HG03575 (cell line): ENCODE measurements around the gene CYP2R1.
A peak's percentile ranks its signal among the peaks of the same experiment; 100 is the strongest.
"Not testable (repeated sequence)": the region's sequence is repeated elsewhere in the genome, so short reads cannot be mapped to it uniquely, and the experiment has no call there.

ENCODE experiments used
- ATAC-seq: cut with Tn5 transposase; IDR thresholded peaks from one replicate; pipeline ENCODE4 v1.9.1; 2021; ENCODE audit not compliant: unreplicated experiment, insufficient number of reproducible peaks, low FRiP score; ENCODE audit errors: extremely low read depth

The CYP2R1 gene

GRCh38 chr11:14894657-14895598 is 2.9 kb upstream of the CYP2R1 start:
- ATAC-seq, result no peak

GRCh38 chr11:14892577-14892976 is 546 bp upstream of the CYP2R1 start:
- ATAC-seq, result no peak

- ATAC-seq, result peak; percentile 32
Observed at GRCh38 chr11:14891143-14892035, 642 bp downstream of the CYP2R1 start.

DNA sequence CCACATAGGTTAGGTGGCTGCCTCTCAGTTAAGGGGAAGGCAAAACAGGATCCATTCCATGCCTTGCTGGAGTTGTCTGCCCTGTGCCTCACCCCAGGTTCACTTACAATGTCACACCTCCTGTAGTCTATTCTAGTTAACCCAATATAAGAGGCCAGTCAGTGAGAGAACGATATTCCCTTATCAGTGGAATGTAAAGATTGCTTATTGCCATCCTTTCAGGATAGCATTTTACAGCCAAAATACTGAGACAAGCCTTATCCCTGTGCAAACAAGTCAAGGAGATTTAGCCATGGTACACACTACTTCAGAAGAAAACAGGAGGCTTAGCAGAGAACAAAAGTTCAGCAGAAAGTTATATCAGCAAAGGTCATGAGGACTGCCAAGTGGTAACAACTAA is 5.5 kb downstream of the CYP2R1 start:
- no peak for ATAC-seq

GRCh38 chr11:14884667-14885273 is 7.3 kb downstream of the CYP2R1 start:
- no peak for ATAC-seq

DNA sequence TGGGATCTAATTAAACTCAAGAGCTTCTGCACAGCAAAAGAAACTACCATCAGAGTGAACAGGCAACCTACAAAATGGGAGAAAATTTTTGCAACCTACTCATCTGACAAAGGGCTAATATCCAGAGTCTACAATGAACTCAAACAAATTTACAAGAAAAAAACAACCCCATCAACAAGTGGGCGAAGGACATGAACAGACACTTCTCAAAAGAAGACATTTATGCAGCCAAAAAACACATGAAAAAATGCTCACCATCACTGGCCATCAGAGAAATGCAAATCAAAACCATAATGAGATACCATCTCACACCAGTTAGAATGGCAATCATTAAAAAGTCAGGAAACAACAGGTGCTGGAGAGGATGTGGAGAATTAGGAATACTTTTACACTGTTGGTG is 8.3 kb downstream of the CYP2R1 start:
- not testable (repeated sequence) for ATAC-seq

DNA sequence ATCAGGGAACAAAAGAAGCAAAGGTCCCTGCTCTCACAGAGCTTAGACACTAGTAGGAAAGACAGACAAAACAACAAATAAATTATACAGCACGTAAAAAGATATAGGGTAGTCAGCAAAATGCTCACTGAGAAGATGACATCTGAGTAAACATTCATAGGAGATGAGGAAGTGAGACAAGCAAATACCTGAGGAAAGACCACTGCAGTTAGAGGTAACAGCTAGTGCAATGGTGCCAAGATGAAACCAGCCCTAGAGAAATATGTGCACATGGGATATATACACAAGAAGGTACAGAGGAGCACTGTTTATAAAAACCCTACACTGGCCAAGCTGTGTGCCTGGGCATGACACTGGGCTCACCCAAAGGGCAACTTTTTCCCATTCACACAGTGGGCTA is 9.8 kb downstream of the CYP2R1 start:
- no peak for ATAC-seq

- no peak for ATAC-seq
Observed at GRCh38 chr11:14881576-14882193, 10.3 kb downstream of the CYP2R1 start.

- ATAC-seq, result no peak
Observed at GRCh38 chr11:14875163-14875562, 16.9 kb downstream of the CYP2R1 start.

DNA sequence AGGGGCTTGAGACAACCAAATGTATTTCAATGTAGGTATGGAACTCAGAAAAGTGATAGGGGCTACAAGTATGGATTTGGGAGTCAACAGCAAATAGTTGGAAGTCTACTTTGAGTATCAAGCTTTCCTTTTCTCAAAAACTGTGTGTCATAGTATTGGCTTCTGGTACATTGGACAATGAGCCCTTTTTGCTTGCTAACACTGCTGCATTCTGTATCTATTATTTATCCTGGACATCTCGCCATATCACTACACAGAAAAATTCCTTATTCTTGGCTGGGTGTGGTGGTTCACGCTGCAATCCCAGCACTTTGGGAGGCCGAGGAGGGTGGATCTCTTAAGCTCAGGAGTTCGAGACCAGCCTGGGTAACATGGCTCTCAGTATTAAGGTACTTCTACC is 18.4 kb downstream of the CYP2R1 start:
- no peak for ATAC-seq

DNA sequence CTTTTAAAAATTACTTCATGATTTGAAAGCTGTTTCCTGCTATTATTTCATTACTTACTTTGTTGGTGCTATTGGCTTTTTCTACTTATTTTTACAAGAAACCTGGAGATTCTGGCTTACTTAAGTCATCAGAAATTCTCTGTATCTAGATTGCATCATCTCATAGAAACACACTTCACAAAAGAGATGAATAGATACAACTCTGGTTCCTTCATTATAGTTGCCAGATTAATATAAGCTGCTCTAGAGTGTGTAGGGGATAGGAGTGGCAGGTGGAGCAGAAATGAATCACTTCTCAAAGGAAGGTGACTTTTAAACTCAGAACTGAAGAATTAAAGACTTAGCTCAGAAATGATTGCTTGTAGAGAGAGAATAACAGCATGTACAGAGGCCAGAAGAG is 20.0 kb downstream of the CYP2R1 start:
- no peak for ATAC-seq

DNA sequence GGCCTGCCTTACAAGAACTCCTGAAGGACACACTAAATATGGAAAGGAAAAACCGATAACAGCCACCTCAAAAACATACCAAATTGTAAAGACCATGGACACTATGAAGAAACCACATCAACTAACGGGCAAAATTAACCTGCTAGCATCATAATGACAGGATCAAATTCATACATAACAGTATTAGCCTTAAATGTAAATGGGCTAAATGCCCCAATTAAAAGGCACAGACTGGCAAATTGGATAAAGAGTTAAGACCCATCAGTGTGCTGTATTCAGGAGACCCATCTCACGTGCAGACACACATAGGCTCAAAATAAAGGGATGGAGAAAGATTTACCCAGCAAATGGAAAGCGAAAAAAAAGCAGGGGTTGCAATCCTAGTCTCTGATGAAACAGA is 28.3 kb downstream of the CYP2R1 start:
- ATAC-seq, result not testable (repeated sequence)

- ATAC-seq, result no peak
Observed at GRCh38 chr11:14861680-14862079, 30.4 kb downstream of the CYP2R1 start.

DNA sequence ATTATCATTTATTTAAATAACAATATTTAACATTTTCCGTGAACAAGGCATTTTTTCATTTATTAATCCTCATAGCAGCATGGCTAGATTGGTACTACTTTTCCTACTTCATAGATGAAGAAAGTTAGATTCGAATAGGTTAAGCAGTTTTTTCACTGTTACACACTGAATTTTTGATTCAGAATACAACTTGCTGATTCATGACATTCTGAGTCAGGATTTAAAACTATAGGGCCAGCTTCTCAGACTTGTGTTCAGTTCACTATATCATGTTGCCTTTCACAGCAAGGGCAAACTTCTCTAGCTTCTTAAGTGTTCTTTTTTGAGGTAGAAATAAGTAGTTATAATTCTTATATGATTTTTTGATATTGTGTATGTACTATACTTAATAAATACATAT is 31.5 kb downstream of the CYP2R1 start:
- ATAC-seq, result no peak

GRCh38 chr11:14858404-14858803 is 33.6 kb downstream of the CYP2R1 start:
- ATAC-seq, result no peak

DNA sequence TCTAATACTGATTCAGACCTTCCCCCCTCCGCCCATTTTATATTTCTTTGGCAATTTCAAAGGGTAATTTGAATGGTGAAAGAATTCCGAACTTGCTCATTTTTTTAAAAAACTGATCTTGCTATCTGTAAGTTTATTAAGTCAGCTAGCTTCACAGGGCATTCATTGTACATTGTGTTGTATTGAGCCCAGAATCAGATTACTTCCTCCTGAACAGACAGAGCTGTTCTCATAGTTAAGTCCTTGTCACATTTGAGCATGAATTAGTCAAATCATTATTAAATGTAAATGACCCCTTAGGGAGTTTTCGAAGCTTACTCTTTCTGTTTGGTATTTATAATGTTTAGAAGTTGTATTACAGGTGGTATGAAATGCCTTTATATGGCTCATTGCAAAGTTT is 34.4 kb downstream of the CYP2R1 start:
- ATAC-seq, result no peak

DNA sequence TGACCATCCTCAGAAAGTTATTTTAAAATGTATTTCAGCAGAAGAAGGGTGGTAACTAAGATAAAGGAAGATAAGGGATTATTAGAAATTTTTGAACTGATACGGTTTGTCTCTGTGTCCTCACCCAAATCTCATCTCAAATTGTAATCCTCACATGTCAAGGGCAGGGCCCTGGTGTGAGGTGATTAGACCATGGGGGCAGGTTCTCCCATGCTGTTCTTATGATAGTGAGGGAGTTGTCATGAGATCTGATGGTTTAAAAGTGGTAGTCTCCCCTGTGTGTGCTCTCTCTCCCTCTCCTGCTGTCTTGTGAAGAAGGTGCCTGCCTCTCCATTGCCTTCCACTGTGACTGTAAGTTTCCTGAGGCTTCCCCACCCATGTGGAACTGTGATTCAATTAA is 36.1 kb downstream of the CYP2R1 start:
- no peak for ATAC-seq

- ATAC-seq, result no peak
Observed at GRCh38 chr11:14854057-14854456, 38.0 kb downstream of the CYP2R1 start.

DNA sequence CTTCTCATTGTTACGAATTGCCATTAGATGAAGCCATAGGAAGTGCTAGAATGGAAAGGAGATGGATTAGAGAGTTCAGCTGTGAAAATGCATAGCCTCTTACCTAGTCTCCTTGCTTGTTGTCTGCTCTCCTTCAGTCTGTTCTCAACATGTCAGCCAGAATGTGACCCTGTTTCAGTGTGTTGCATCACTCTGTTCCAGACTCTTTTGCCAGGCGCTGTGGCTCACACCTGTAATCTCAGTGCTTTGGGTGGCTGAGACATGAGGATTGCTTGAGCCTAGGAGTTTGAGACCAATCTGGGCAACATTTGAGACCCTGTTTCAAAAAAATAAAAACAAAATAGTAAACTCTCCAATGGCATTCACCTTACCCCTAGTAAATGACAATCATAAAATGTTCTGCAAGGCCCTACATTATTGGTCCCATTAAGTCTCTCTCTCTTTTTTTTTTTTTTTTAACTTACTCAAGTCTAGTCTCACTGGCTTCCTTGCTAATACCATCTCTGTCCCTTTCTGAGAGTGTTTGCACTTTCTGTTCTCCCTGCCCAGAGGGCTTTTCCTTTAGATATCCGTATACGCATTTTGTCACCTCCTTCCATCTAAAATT is 39.4 kb downstream of the CYP2R1 start:
- ATAC-seq, result no peak
